Measurements from ENCODE around the gene GOPC.
A peak's percentile ranks its signal among the peaks of the same experiment; 100 is the strongest.

- TF ChIP-seq, protein P1, sequence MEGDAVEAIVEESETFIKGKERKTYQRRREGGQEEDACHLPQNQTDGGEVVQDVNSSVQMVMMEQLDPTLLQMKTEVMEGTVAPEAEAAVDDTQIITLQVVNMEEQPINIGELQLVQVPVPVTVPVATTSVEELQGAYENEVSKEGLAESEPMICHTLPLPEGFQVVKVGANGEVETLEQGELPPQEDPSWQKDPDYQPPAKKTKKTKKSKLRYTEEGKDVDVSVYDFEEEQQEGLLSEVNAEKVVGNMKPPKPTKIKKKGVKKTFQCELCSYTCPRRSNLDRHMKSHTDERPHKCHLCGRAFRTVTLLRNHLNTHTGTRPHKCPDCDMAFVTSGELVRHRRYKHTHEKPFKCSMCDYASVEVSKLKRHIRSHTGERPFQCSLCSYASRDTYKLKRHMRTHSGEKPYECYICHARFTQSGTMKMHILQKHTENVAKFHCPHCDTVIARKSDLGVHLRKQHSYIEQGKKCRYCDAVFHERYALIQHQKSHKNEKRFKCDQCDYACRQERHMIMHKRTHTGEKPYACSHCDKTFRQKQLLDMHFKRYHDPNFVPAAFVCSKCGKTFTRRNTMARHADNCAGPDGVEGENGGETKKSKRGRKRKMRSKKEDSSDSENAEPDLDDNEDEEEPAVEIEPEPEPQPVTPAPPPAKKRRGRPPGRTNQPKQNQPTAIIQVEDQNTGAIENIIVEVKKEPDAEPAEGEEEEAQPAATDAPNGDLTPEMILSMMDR (IDR thresholded peaks at IDR 0.05): peak; percentile 84
- no peak for TF ChIP-seq EZH2 (IDR thresholded peaks at IDR 0.05; ENCODE audit: borderline replicate concordance, insufficient read depth, low read depth, low read length, poor library complexity, severe bottlenecking)
These were observed 3.0 kb upstream of the GOPC start for GRCh38 chr6:117605169-117605826.
